Thymus (tissue), 11 donors: Measurements from ENCODE around the gene MFSD6. TPM values are rescaled to one million over a fixed set of nuclear protein-coding genes. Genes with fewer than 3 reads are reported as not detected.
A peak's percentile ranks its signal among the peaks of the same experiment; 100 is the strongest.

Experiments used
- DNase-seq, 9 donors: peaks; one replicate each; pipeline ENCODE4 v3.0.0-alpha.2; 2013; ENCODE audit warnings: low spot score in 9 of 9, low read depth in 6 of 9, missing footprints in 1 of 9
- H3K27ac ChIP-seq, 2 donors: one replicate each; pipeline ENCODE4 v1.5.1; 2013; ENCODE audit warnings: control low read depth in 1 of 2, low read depth in 1 of 2, low read length in 1 of 2, mild to moderate bottlenecking in 1 of 2, moderate library complexity in 1 of 2
- H3K27me3 ChIP-seq, 2 donors: one replicate each; pipeline ENCODE4 v1.5.1; 2013; ENCODE audit warnings: low read length in 1 of 2; ENCODE audit not compliant: control insufficient read depth in 2 of 2, insufficient read depth in 1 of 2
- H3K36me3 ChIP-seq, 2 donors: one replicate each; pipeline ENCODE4 v1.5.1; 2013; ENCODE audit warnings: low read length in 1 of 2, mild to moderate bottlenecking in 1 of 2, moderate library complexity in 1 of 2; ENCODE audit not compliant: control insufficient read depth in 2 of 2, insufficient read depth in 2 of 2
- H3K4me1 ChIP-seq, 2 donors: one replicate each; pipeline ENCODE4 v1.5.1; 2013; ENCODE audit warnings: low read length in 2 of 2; ENCODE audit not compliant: control insufficient read depth in 2 of 2, insufficient read depth in 2 of 2
- H3K4me3 ChIP-seq, 2 donors: one replicate each; pipeline ENCODE4 v1.5.1; 2013; ENCODE audit warnings: low read length in 2 of 2, control low read depth in 1 of 2, mild to moderate bottlenecking in 1 of 2
- H3K9me3 ChIP-seq, 2 donors: one replicate each; pipeline ENCODE4 v1.5.1; 2013; ENCODE audit warnings: low read length in 1 of 2, mild to moderate bottlenecking in 1 of 2; ENCODE audit not compliant: control insufficient read depth in 2 of 2, insufficient read depth in 1 of 2
- WGBS: extraction: QIAGEN DNeasy Blood & Tissue Kit; methylation state at CpG from one replicate; pipeline ENCODE4 v1.1.7; 2013; 5-methylcytosine and 5-hydroxymethylcytosine counted together
- polyA plus RNA-seq: library from polyadenylated mRNA; stranded (reverse); fragments of 200-250 nt; gene quantifications from one replicate; pipeline ENCODE4 v1.2.3, GENCODE V29; 2013
- total RNA-seq: library from RNA; stranded (reverse); fragments of 120-200 nt; gene quantifications from one replicate; pipeline ENCODE4 v1.2.4, GENCODE V29; 2013
- donor health status: healthy.

Gene MFSD6
- total and polyA plus RNA-seq, 2 donors = 11.7 to 16.3 TPM

GRCh38 chr2:190530248-190530900 lies 122.2 kb downstream of the MFSD6 start:
- H3K9me3 ChIP-seq = no peaks in the 10 kb centered on the region
- H3K36me3 ChIP-seq = peaks cover 0 to 4% of the 10 kb centered on the region in 2 donors
- H3K4me1 ChIP-seq = peaks cover 16 to 36% of the 10 kb centered on the region in 2 donors
- 74% methylated on average over 6 of the region's 6 CpGs for WGBS
- no peaks in the 10 kb centered on the region for H3K27me3 ChIP-seq
- H3K4me3 ChIP-seq = no peak overlapping the region
- DNase-seq = no peak
- peak overlapping the region in 1 of 2 donors; percentile 9 for H3K27ac ChIP-seq

GRCh38 chr2:190532581-190532980 lies 124.4 kb downstream of the MFSD6 start:
- Histone ChIP-seq H3K36me3 (peaks cover 0 to 3% of the 10 kb centered on the region in 2 donors), H3K4me1 (peaks cover 16 to 41% of the 10 kb centered on the region in 2 donors), H3K4me3 (no peak overlapping the region), H3K27ac (peak overlapping the region; percentile 21 to 95), H3K27me3 (no peaks in the 10 kb centered on the region), H3K9me3 (peaks cover 0 to under 1% of the 10 kb centered on the region in 2 donors)
- WGBS = 12% methylated on average over 4 of the region's 4 CpGs
- peak in 2 of 9 donors; percentile 42 to 64 for DNase-seq

GRCh38 chr2:190533175-190533967 lies 125.2 kb downstream of the MFSD6 start:
- H3K9me3 ChIP-seq = peaks cover 0 to 3% of the 10 kb centered on the region in 2 donors
- H3K36me3 ChIP-seq = peaks cover 0 to 3% of the 10 kb centered on the region in 2 donors
- peak overlapping the region; percentile 95 to 97 for H3K27ac ChIP-seq
- H3K4me3 ChIP-seq = peak overlapping the region; percentile 73 to 90
- DNase-seq = peak in 2 of 9 donors; percentile 30 to 66
- H3K27me3 ChIP-seq = no peaks in the 10 kb centered on the region
- H3K4me1 ChIP-seq = peaks cover 16 to 41% of the 10 kb centered on the region in 2 donors
- WGBS = 63% methylated on average over 10 of the region's 10 CpGs

- Histone ChIP-seq H3K9me3 (peaks cover 0 to 3% of the 10 kb centered on the region in 2 donors), H3K27ac (peak overlapping the region; percentile 95 to 97), H3K36me3 (peaks cover 0 to 3% of the 10 kb centered on the region in 2 donors), H3K4me3 (peak overlapping the region; percentile 73 to 90), H3K4me1 (peaks cover 16 to 41% of the 10 kb centered on the region in 2 donors), H3K27me3 (no peaks in the 10 kb centered on the region)
- DNase-seq = peak in 5 of 9 donors; percentile 45 to 84 (median 68)
- WGBS = 11% methylated on average over 13 of the region's 13 CpGs
Measured at GRCh38 chr2:190533968-190534309, 125.8 kb downstream of the MFSD6 start.

GRCh38 chr2:190534310-190535120 lies 126.4 kb downstream of the MFSD6 start, which contains the start of gene NEMP2:
Gene NEMP2, minus strand, starts transcription at chr2:190534722. Its CDS starts 67 bp downstream, at chr2:190534655.
- H3K27me3 ChIP-seq = no peaks in the 10 kb centered on the region
- peaks cover 0 to 3% of the 10 kb centered on the region in 2 donors for H3K36me3 ChIP-seq
- peak in 7 of 9 donors; percentile 58 to 91 (median 76) for DNase-seq
- WGBS = under 1% methylated on average over 92 of the region's 92 CpGs
- peak within 1 kb of the TSS; percentile 95 to 97 for H3K27ac ChIP-seq
- peaks cover 16 to 41% of the 10 kb centered on the region in 2 donors for H3K4me1 ChIP-seq
- peak within 1 kb of the TSS; percentile 73 to 90 for H3K4me3 ChIP-seq
- H3K9me3 ChIP-seq = peaks cover 0 to 3% of the 10 kb centered on the region in 2 donors

- DNase-seq = no peak
- Histone ChIP-seq H3K27me3 (no peaks in the 10 kb centered on the region), H3K27ac (peak overlapping the region; percentile 95 to 97), H3K4me3 (peak overlapping the region; percentile 73 to 90), H3K36me3 (peaks cover 0 to 3% of the 10 kb centered on the region in 2 donors), H3K9me3 (peaks cover 0 to 5% of the 10 kb centered on the region in 2 donors), H3K4me1 (peaks cover 16 to 38% of the 10 kb centered on the region in 2 donors)
- WGBS = 5% methylated on average over 7 of the region's 7 CpGs
Measured at GRCh38 chr2:190535121-190535439, 126.9 kb downstream of the MFSD6 start.

- Histone ChIP-seq H3K27me3 (no peaks in the 10 kb centered on the region), H3K36me3 (peaks cover 0 to 3% of the 10 kb centered on the region in 2 donors), H3K27ac (peak overlapping the region in 1 of 2 donors; percentile 29), H3K4me1 (peaks cover 16 to 34% of the 10 kb centered on the region in 2 donors), H3K9me3 (peaks cover 0 to 8% of the 10 kb centered on the region in 2 donors), H3K4me3 (peak overlapping the region in 1 of 2 donors; percentile 73)
- WGBS = 57% methylated on average over 1 of the region's 1 CpG
- DNase-seq = peak in 1 of 9 donors; percentile 32
Measured at GRCh38 chr2:190535586-190535985, 127.4 kb downstream of the MFSD6 start.

- Histone ChIP-seq H3K9me3 (peaks cover 0 to 12% of the 10 kb centered on the region in 2 donors), H3K27ac (no peak overlapping the region), H3K36me3 (peaks cover 0 to 3% of the 10 kb centered on the region in 2 donors), H3K4me3 (no peak overlapping the region), H3K27me3 (no peaks in the 10 kb centered on the region), H3K4me1 (peaks cover 11 to 22% of the 10 kb centered on the region in 2 donors)
- peak in 1 of 9 donors; percentile 37 for DNase-seq
- WGBS = 100% methylated on average over 1 of the region's 1 CpG
Measured at GRCh38 chr2:190537765-190538164, 129.6 kb downstream of the MFSD6 start.
